MM.1S (cell line): ENCODE measurements around the gene MAGEC3.

ENCODE experiments used
- DNase-seq: peaks from one replicate; pipeline ENCODE4 v3.0.0-alpha.2; 2015
- H2AFZ ChIP-seq: fragments of 300-600 bp; sonication (generic); 2 replicates; pipeline ENCODE4 v1.6.0; 2016; ENCODE audit warnings: antibody characterized with exemption, low read length
- H3F3A ChIP-seq: fragments of 300-600 bp; sonication (generic); 2 replicates; pipeline ENCODE4 v1.6.1; 2016; ENCODE audit warnings: mild to moderate bottlenecking, antibody characterized with exemption, low read length, moderate library complexity, mixed read lengths; ENCODE audit not compliant: insufficient read depth
- H3K27ac ChIP-seq: fragments of 300-600 bp; sonication (generic); 2 replicates; pipeline ENCODE4 v1.5.1; 2016; ENCODE audit warnings: mild to moderate bottlenecking, low read length
- H3K27me3 ChIP-seq: fragments of 300-600 bp; sonication (generic); replicated peaks from 2 replicates; pipeline ENCODE4 v1.6.0; 2016; ENCODE audit warnings: low read length; ENCODE audit not compliant: insufficient read depth
- H3K36me3 ChIP-seq: fragments of 300-600 bp; sonication (generic); replicated peaks from 2 replicates; pipeline ENCODE4 v1.6.1; 2016; ENCODE audit warnings: mild to moderate bottlenecking, low read length, mixed read lengths; ENCODE audit not compliant: insufficient read depth
- H3K4me1 ChIP-seq: fragments of 300-600 bp; sonication (generic); 2 replicates; pipeline ENCODE4 v1.6.1; 2016; ENCODE audit warnings: low read length, mixed read lengths
- H3K4me2 ChIP-seq: fragments of 300-600 bp; sonication (generic); 2 replicates; pipeline ENCODE4 v1.6.0; 2016; ENCODE audit warnings: low read depth, low read length
- H3K4me3 ChIP-seq: fragments of 300-600 bp; sonication (generic); 2 replicates; pipeline ENCODE4 v1.5.1; 2016; ENCODE audit warnings: low read length, mixed read lengths
- H3K79me2 ChIP-seq: fragments of 300-600 bp; sonication (generic); 2 replicates; pipeline ENCODE4 v1.6.1; 2016; ENCODE audit warnings: mixed run types, low read length, mixed read lengths
- H3K9ac ChIP-seq: fragments of 300-600 bp; sonication (generic); 2 replicates; pipeline ENCODE4 v1.6.1; 2016; ENCODE audit warnings: low read length, mixed read lengths
- H3K9me2 ChIP-seq: fragments of 300-600 bp; sonication (generic); replicated peaks from 2 replicates; pipeline ENCODE4 v1.6.1; 2016; ENCODE audit warnings: mild to moderate bottlenecking, low read length, mixed read lengths; ENCODE audit not compliant: insufficient read depth
- H3K9me3 ChIP-seq: fragments of 300-600 bp; sonication (generic); replicated peaks from 2 replicates; pipeline ENCODE4 v1.6.1; 2016; ENCODE audit warnings: mild to moderate bottlenecking, low read length, mixed read lengths; ENCODE audit not compliant: insufficient read depth
- H4K20me1 ChIP-seq: fragments of 300-600 bp; sonication (generic); 2 replicates; pipeline ENCODE4 v1.6.1; 2016; ENCODE audit warnings: mild to moderate bottlenecking, low read length, moderate library complexity, mixed read lengths; ENCODE audit not compliant: insufficient read depth
- CTCF ChIP-seq: fragments of 300-600 bp; sonication (generic); IDR thresholded peaks from 2 replicates; pipeline ENCODE4 v1.5.1; 2016; ENCODE audit warnings: antibody characterized with exemption, low read length, mixed read lengths
- EZH2 ChIP-seq: fragments of 300-600 bp; sonication (generic); optimal IDR thresholded peaks from 2 replicates; pipeline ENCODE3; 2017; ENCODE audit warnings: low read depth, mild to moderate bottlenecking, antibody characterized with exemption, low read length, mixed read lengths
- EZH2phosphoT487 ChIP-seq: fragments of 300-600 bp; sonication (generic); IDR thresholded peaks from 2 replicates; pipeline ENCODE4 v1.6.1; 2018; ENCODE audit warnings: antibody characterized with exemption, low read length

The MAGEC3 gene

DNA sequence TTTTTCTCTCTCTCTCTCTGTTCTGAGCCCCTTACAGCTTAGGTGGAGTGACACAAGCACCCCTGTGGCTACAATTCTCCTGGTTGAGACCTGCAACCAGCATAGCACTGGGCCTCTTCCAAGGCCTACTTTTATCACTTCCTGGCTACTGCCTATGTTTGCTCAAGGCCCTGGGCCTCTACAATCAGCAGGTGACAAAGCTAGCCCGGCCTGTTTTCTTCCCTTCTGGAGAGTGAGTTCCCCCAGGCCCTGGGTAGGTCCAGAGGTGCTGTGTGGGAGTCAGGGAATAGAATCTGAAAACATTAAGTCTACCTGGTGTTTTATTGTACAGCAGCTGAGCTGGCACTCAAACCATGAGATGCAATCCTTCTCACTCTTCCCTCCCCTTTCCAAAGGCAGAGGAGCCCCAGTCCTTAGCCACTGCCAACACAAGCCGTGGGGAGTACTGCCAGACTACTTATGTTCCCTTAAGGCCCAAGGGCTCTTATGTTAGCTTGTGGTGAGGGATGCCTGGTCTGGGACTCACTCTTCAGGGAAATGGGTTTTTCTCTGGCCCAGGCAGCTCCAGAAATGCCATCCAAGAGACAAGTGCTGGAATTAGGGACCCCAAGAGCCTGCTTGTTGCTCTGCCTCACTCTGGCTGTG lies 23.8 kb upstream of the MAGEC3 start:
- Histone ChIP-seq H3K4me3 (no peak overlapping the region), H4K20me1 (no peaks in the 10 kb centered on the region), H3K9me3 (no peaks in the 10 kb centered on the region), H3K79me2 (no peaks in the 10 kb centered on the region), H2AFZ (no peak overlapping the region), H3K9me2 (no peaks in the 10 kb centered on the region), H3K36me3 (no peaks in the 10 kb centered on the region), H3K27ac (no peak overlapping the region), H3K9ac (no peak overlapping the region), H3K4me2 (no peak overlapping the region), H3K4me1 (no peaks in the 10 kb centered on the region), H3K27me3 (no peaks in the 10 kb centered on the region), H3F3A (no peaks in the 10 kb centered on the region)
- DNase-seq, result no peak
- TF ChIP-seq EZH2phosphoT487 (no peak), CTCF (no peak), EZH2 (no peak)

DNA sequence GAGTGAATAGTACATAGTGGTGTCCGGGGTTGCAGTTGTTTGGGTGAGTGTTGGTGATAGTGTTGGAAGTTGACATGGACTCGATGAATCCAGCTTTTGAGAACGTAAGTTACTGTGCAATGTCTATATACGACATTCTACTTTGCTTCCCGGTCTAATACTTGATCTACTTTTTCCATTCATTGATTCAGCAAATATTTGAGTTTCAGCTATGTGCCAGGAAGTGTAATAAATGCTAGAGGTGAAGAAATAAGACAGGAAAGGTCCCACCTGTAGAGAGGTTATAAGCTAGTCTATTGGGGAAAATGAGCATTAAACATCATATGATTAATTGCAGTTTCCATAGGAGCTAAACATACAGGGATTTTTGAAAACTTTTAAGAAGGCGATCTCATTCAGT lies 22.2 kb upstream of the MAGEC3 start:
- TF ChIP-seq EZH2 (no peak), CTCF (no peak), EZH2phosphoT487 (no peak)
- no peaks in the 10 kb centered on the region for H3K4me1 ChIP-seq
- no peak for DNase-seq
- H3K9me2 ChIP-seq, result no peaks in the 10 kb centered on the region
- no peak overlapping the region for H3K9ac ChIP-seq
- no peak overlapping the region for H3K27ac ChIP-seq
- H3K4me3 ChIP-seq, result no peak overlapping the region
- no peaks in the 10 kb centered on the region for H3F3A ChIP-seq
- H3K36me3 ChIP-seq, result no peaks in the 10 kb centered on the region
- no peaks in the 10 kb centered on the region for H3K79me2 ChIP-seq
- no peak overlapping the region for H2AFZ ChIP-seq
- no peaks in the 10 kb centered on the region for H3K9me3 ChIP-seq
- no peak overlapping the region for H3K4me2 ChIP-seq
- H3K27me3 ChIP-seq, result no peaks in the 10 kb centered on the region
- no peaks in the 10 kb centered on the region for H4K20me1 ChIP-seq

DNA sequence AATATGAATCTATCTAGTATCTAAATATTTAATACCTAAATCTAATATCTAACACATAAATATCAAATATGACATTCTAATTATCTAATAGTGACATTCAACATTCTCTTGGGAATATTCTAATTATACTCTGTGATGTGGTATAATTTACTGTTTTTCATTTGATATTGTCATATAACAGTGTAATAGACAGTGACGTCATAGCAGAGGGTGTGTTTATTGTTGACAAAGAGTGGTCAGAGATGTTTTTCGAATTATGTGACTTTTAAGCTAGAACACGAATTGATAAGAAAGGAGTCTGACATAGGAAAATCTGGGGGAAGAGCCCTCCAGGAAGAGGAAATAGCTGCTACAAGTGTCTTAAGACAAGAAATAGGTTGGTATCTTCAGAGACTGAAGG lies 5.9 kb upstream of the MAGEC3 start:
- H3K4me3 ChIP-seq, result no peak overlapping the region
- H3K27ac ChIP-seq, result no peak overlapping the region

More for the DNA sequence above, 5.9 kb upstream of the MAGEC3 start:
- no peak for TF ChIP-seq EZH2phosphoT487
- TF ChIP-seq EZH2, result no peak
- no peak for TF ChIP-seq CTCF
- no peaks in the 10 kb centered on the region for H3K9me2 ChIP-seq
- H3K4me2 ChIP-seq, result no peak overlapping the region
- H3F3A ChIP-seq, result no peaks in the 10 kb centered on the region
- no peak for DNase-seq
- H3K9ac ChIP-seq, result no peak overlapping the region
- no peaks in the 10 kb centered on the region for H3K27me3 ChIP-seq
- H3K4me1 ChIP-seq, result no peaks in the 10 kb centered on the region
- H3K9me3 ChIP-seq, result no peaks in the 10 kb centered on the region
- H2AFZ ChIP-seq, result no peak overlapping the region
- no peaks in the 10 kb centered on the region for H4K20me1 ChIP-seq
- H3K79me2 ChIP-seq, result no peaks in the 10 kb centered on the region
- H3K36me3 ChIP-seq, result no peaks in the 10 kb centered on the region
